Neural cell (in vitro differentiated cells): ENCODE measurements around the gene ZMIZ2. TPM values are rescaled to one million over a fixed set of nuclear protein-coding genes. Genes with fewer than 3 reads are reported as not detected.

Experiments
- H2AFZ ChIP-seq: fragments of 200-600, 300-800 bp; sonication (generic), shearing (Covaris generic); 2 replicates; pipeline ENCODE4 v1.6.0; 2014; ENCODE audit warnings: low read depth, mild to moderate bottlenecking, antibody characterized with exemption, low read length, moderate library complexity
- H3F3A ChIP-seq: fragments of 200-600 bp; shearing (Covaris generic); 2 replicates; pipeline ENCODE4 v1.6.1; 2016; ENCODE audit warnings: mild to moderate bottlenecking, moderate library complexity, mixed read lengths, antibody characterized with exemption, low read length; ENCODE audit not compliant: insufficient read depth, poor library complexity, severe bottlenecking
- H3K27ac ChIP-seq: fragments of 200-600, 300-800 bp; sonication (generic), shearing (Covaris generic); 2 replicates; pipeline ENCODE4 v1.5.1; 2014; ENCODE audit warnings: mild to moderate bottlenecking, low read length, moderate library complexity
- H3K27me3 ChIP-seq: fragments of 300-800, 200-600 bp; sonication (generic), shearing (Covaris generic); 2 replicates; pipeline ENCODE4 v1.6.0; 2014; ENCODE audit warnings: mild to moderate bottlenecking, low read depth, low read length, moderate library complexity; ENCODE audit not compliant: insufficient read depth
- H3K36me3 ChIP-seq: fragments of 300-800, 200-600 bp; sonication (generic), shearing (Covaris generic); 2 replicates; pipeline ENCODE4 v1.5.1; 2014; ENCODE audit warnings: mild to moderate bottlenecking, antibody characterized with exemption, low read length, moderate library complexity; ENCODE audit not compliant: insufficient read depth
- H3K4me2 ChIP-seq: fragments of 300-800, 200-600 bp; sonication (generic), shearing (Covaris generic); 2 replicates; pipeline ENCODE4 v1.6.0; 2014; ENCODE audit warnings: mild to moderate bottlenecking, low read length
- H3K4me3 ChIP-seq: fragments of 300-800, 200-600 bp; sonication (generic), shearing (Covaris generic); 2 replicates; pipeline ENCODE4 v1.5.1; 2014; ENCODE audit warnings: mild to moderate bottlenecking, low read length, moderate library complexity
- H3K79me2 ChIP-seq: fragments of 200-600 bp; shearing (Covaris generic); replicated peaks from 2 replicates; pipeline ENCODE4 v1.6.0; 2014; ENCODE audit warnings: mild to moderate bottlenecking, low read length, moderate library complexity; ENCODE audit not compliant: insufficient read depth
- H3K9ac ChIP-seq: fragments of 300-800, 200-600 bp; sonication (generic), shearing (Covaris generic); 2 replicates; pipeline ENCODE4 v1.6.1; 2016; ENCODE audit warnings: mild to moderate bottlenecking, low read length, mixed read lengths
- H3K9me2 ChIP-seq: fragments of 200-600 bp; shearing (Covaris generic); 2 replicates; pipeline ENCODE4 v1.6.1; 2016; ENCODE audit warnings: mild to moderate bottlenecking, low read length, mixed read lengths; ENCODE audit not compliant: insufficient read depth
- H3K9me3 ChIP-seq: fragments of 200-600, 300-800 bp; sonication (generic), shearing (Covaris generic); 2 replicates; pipeline ENCODE4 v1.6.1; 2016; ENCODE audit warnings: mild to moderate bottlenecking, mixed run types, low read length, moderate library complexity, mixed read lengths
- H4K20me1 ChIP-seq: fragments of 200-600 bp; shearing (Covaris generic); 2 replicates; pipeline ENCODE4 v1.6.1; 2016; ENCODE audit warnings: mild to moderate bottlenecking, mixed run types; ENCODE audit not compliant: insufficient read depth
- CTCF ChIP-seq: fragments of 450-650 bp; IDR thresholded peaks from 2 replicates; pipeline ENCODE4 v1.5.1; 2014; ENCODE audit warnings: antibody characterized with exemption, mild to moderate bottlenecking, moderate library complexity; ENCODE audit not compliant: poor library complexity, severe bottlenecking
- EP300 ChIP-seq: fragments of 450-650 bp; conservative IDR thresholded peaks from 2 replicates; pipeline ENCODE4 v1.6.1; 2014; ENCODE audit warnings: antibody characterized with exemption, mild to moderate bottlenecking, moderate library complexity; ENCODE audit not compliant: poor library complexity, severe bottlenecking
- EZH2 ChIP-seq: fragments of 200-600, 300-800 bp; shearing (Covaris generic), sonication (generic); IDR thresholded peaks from 2 replicates; pipeline ENCODE4 v1.6.1; 2014; ENCODE audit warnings: antibody characterized with exemption, low read length, borderline replicate concordance, mild to moderate bottlenecking; ENCODE audit not compliant: insufficient read depth, poor library complexity, severe bottlenecking
- MXI1 ChIP-seq: fragments of 450-650 bp; conservative IDR thresholded peaks from 2 replicates; pipeline ENCODE4 v1.6.1; 2014; ENCODE audit warnings: antibody characterized with exemption, mild to moderate bottlenecking; ENCODE audit not compliant: poor library complexity, severe bottlenecking
- POLR2AphosphoS5 ChIP-seq: IDR thresholded peaks from 2 replicates; pipeline ENCODE4 v1.6.1; 2012
- RAD21 ChIP-seq: fragments of 450-650 bp; conservative IDR thresholded peaks from 2 replicates; pipeline ENCODE4 v1.6.1; 2014; ENCODE audit warnings: antibody characterized with exemption, mild to moderate bottlenecking, moderate library complexity
- REST ChIP-seq: IDR thresholded peaks from 2 replicates; pipeline ENCODE4 v1.6.1; 2012; ENCODE audit warnings: borderline replicate concordance
- SMC3 ChIP-seq: fragments of 450-650 bp; conservative IDR thresholded peaks from 2 replicates; pipeline ENCODE4 v1.6.1; 2014; ENCODE audit warnings: antibody characterized with exemption, mild to moderate bottlenecking, moderate library complexity; ENCODE audit not compliant: poor library complexity
- TAF1 ChIP-seq: IDR thresholded peaks from 2 replicates; pipeline ENCODE4 v1.6.1; 2012; ENCODE audit warnings: low read depth
- polyA plus RNA-seq: library from polyadenylated mRNA; depleted of rRNA; stranded (reverse); fragments of >200 nt; gene quantifications from 2 replicates; pipeline ENCODE4 v1.2.3, GENCODE V29; 2014

Gene ZMIZ2
- polyA plus RNA-seq, 1 donor from 2014 or later, result 18.3 TPM

- no peak overlapping the region for H3K4me3 ChIP-seq
- H3F3A ChIP-seq, result no peaks in the 10 kb centered on the region
Observed at GRCh38 chr7:44706788-44707557, 41.7 kb upstream of the ZMIZ2 start.

More at GRCh38 chr7:44706788-44707557, 41.7 kb upstream of the ZMIZ2 start:
- Histone ChIP-seq H3K27ac (no peak overlapping the region), H3K27me3 (no peaks in the 10 kb centered on the region), H3K36me3 (no peaks in the 10 kb centered on the region), H3K9me2 (no peaks in the 10 kb centered on the region), H3K79me2 (no peaks in the 10 kb centered on the region), H4K20me1 (no peaks in the 10 kb centered on the region), H3K4me2 (no peak overlapping the region), H2AFZ (no peak overlapping the region), H3K9ac (no peak overlapping the region), H3K9me3 (no peaks in the 10 kb centered on the region)
- no peak for TF ChIP-seq POLR2AphosphoS5
- no peak for TF ChIP-seq TAF1
- TF ChIP-seq MXI1, result no peak
- TF ChIP-seq EP300, result no peak
- TF ChIP-seq RAD21, result no peak
- TF ChIP-seq REST, result no peak
- no peak for TF ChIP-seq SMC3
- no peak for TF ChIP-seq EZH2
- TF ChIP-seq CTCF, result no peak
